ENCODE data around the gene GMPPA. TPM values are rescaled to one million over a fixed set of nuclear protein-coding genes. Genes with fewer than 3 reads are reported as not detected.

Gene GMPPA
- total RNA-seq, 1 donor from 2014 or later, result 25.3 TPM

- Histone ChIP-seq H3K36me3 (peaks cover 18% of the 10 kb centered on the region), H3K4me1 (peaks cover 3% of the 10 kb centered on the region), H3K4me3 (peak overlapping the region; percentile 6), H3K27me3 (peaks cover 42% of the 10 kb centered on the region), H3K9me3 (no peaks in the 10 kb centered on the region), H3K27ac (no peak overlapping the region)
- TF ChIP-seq, protein P1, sequence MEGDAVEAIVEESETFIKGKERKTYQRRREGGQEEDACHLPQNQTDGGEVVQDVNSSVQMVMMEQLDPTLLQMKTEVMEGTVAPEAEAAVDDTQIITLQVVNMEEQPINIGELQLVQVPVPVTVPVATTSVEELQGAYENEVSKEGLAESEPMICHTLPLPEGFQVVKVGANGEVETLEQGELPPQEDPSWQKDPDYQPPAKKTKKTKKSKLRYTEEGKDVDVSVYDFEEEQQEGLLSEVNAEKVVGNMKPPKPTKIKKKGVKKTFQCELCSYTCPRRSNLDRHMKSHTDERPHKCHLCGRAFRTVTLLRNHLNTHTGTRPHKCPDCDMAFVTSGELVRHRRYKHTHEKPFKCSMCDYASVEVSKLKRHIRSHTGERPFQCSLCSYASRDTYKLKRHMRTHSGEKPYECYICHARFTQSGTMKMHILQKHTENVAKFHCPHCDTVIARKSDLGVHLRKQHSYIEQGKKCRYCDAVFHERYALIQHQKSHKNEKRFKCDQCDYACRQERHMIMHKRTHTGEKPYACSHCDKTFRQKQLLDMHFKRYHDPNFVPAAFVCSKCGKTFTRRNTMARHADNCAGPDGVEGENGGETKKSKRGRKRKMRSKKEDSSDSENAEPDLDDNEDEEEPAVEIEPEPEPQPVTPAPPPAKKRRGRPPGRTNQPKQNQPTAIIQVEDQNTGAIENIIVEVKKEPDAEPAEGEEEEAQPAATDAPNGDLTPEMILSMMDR (IDR thresholded peaks at IDR 0.05), result peak; percentile 67
- ATAC-seq (peak; percentile 70), DNase-seq (no peak)
- intact Hi-C loops (cut with DNase I), result no loop called here
Observed at GRCh38 chr2:219509780-219510511, 11.3 kb downstream of the GMPPA start.

DNA sequence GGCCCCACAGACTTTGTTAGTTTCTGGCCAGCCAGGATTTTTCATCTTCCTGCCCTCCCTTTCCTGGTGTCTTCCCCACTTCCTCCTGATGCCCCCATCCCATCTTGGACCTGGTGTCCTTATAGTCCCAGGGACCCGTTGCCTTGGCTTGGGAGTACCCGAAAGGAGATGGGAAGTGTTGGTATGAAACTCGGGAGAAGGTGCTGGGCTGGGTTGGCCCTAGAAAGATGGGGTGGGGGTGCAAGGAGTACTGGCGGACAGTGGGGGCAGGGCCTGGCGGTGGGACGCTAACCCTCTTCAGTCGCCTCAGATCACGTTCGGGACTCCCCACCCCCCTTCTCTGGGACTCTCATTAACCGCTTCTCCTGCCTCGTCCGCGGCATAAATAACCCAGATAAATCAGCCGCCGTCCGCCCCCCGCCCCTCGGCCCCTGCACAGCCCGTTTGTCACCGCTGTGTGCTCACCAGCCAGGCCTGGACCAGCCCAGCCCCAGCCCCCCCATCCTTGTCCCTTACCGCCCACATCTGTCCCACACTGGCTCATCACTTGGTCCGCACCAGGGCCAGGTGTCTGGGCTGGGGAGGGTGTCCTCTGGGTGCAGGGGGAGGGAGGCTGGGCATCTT lies 11.9 kb downstream of the GMPPA start:
- Histone ChIP-seq H3K4me1 (peaks cover 3% of the 10 kb centered on the region), H3K9me3 (no peaks in the 10 kb centered on the region), H3K4me3 (no peak overlapping the region), H3K36me3 (peaks cover 17% of the 10 kb centered on the region), H3K27ac (no peak overlapping the region), H3K27me3 (peaks cover 49% of the 10 kb centered on the region)
- DNase-seq, result no peak
- no peak for ATAC-seq
- intact Hi-C loops (cut with DNase I), result no loop called here
- TF ChIP-seq, protein P1 (IDR thresholded peaks at IDR 0.05), result no peak

DNA sequence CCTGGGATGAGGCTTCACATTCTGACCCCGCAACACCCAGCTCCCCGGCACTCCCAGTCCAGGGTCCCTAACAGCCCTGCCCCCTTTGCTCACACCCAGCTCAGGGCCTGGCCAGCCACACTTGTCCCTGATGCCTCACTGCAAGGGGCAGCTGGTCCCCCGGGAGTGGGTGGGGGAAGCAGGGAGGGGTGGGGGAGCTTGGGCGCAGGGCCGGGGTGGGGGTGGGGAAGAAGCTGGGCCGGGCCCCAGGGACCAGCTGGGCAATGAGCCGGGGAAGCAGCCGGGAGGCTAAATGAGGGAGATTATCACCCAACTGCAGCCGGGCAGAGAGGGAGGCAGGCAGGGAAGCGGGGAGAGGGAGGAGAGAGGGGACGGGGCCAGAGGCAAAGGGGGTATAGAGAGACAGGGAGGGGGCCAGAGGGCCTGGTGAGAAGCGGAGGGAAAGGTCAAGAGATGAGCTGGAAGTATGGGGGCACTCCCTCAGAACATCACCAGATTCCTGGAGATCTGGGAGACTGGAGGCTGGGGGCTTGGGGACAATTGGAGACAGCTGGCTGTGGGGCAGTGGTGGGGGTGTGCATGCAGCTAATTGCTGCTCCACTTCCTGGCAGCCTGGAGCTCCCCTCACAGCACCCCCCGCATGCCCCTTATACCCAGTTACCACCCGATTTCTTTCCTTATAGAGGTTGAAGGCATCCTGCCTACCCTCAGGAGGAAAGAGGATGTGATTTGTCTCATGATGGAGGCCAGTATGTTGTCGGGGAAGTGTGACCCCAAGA lies 13.0 kb downstream of the GMPPA start:
- intact Hi-C loops (cut with DNase I), result no loop called here
- Histone ChIP-seq H3K36me3 (peaks cover 6% of the 10 kb centered on the region), H3K27me3 (peaks cover 57% of the 10 kb centered on the region), H3K27ac (no peak overlapping the region), H3K4me1 (peaks cover 3% of the 10 kb centered on the region), H3K4me3 (no peak overlapping the region), H3K9me3 (no peaks in the 10 kb centered on the region)
- ATAC-seq, result no peak
- no peak for DNase-seq
- TF ChIP-seq, protein P1 (IDR thresholded peaks at IDR 0.05), result no peak

- TF ChIP-seq, protein P1 (IDR thresholded peaks at IDR 0.05), result no peak
- intact Hi-C loops (cut with DNase I), result no loop called here
- no peak overlapping the region for H3K27ac ChIP-seq
- ATAC-seq (no peak), DNase-seq (no peak)
- no peaks in the 10 kb centered on the region for H3K9me3 ChIP-seq
- H3K27me3 ChIP-seq, result peaks cover 63% of the 10 kb centered on the region
- no peak overlapping the region for H3K4me3 ChIP-seq
- no peaks in the 10 kb centered on the region for H3K36me3 ChIP-seq
- peaks cover 3% of the 10 kb centered on the region for H3K4me1 ChIP-seq
Observed at GRCh38 chr2:219512524-219513216, 14.0 kb downstream of the GMPPA start.

DNA sequence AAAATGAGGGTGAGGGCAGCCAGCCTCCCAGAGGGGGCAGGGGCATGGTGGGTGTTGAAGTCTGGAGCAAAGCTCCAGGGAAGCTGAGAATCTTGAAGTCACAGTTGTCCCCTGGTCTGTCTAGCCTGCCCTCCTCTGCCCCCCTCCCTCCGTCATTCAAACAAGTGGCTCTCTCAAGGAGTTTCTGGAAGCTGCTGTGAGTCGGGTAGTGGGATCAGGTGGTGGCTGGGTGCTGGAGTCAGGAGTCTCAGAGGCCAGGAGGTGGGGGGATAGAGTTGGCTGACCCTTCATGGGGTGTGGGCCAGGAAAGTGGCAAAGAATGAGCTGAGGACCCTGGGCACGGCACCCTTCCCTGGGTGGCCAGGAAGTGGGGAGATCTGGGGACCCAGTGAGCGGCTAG lies 15.1 kb downstream of the GMPPA start:
- Histone ChIP-seq H3K36me3 (no peaks in the 10 kb centered on the region), H3K27me3 (peaks cover 72% of the 10 kb centered on the region), H3K4me3 (no peak overlapping the region), H3K9me3 (no peaks in the 10 kb centered on the region), H3K27ac (no peak overlapping the region), H3K4me1 (peaks cover 3% of the 10 kb centered on the region)
- DNase-seq (no peak), ATAC-seq (no peak)
- intact Hi-C loops (cut with DNase I), result no loop called here
- TF ChIP-seq, protein P1 (IDR thresholded peaks at IDR 0.05), result no peak

Data from upper lobe of right lung (tissue), 1 donor.